Adipose tissue (tissue), 3 donors: ENCODE results near the gene BOLA2B. TPM values are rescaled to one million over a fixed set of nuclear protein-coding genes. Genes with fewer than 3 reads are reported as not detected.

Experiments used
- H3K27ac ChIP-seq: one replicate; pipeline ENCODE4 v1.5.1; 2013; ENCODE audit warnings: low read depth, low read length
- WGBS, 3 donors: extraction: QIAGEN DNeasy Blood & Tissue Kit; methylation state at CpG; one replicate each; pipeline ENCODE4 v1.1.7; 2013; 5-methylcytosine and 5-hydroxymethylcytosine counted together
- polyA plus RNA-seq, 3 donors: library from polyadenylated mRNA; stranded (reverse); fragments of 200-250 nt; gene quantifications; one replicate each; pipeline ENCODE4 v1.2.3, GENCODE V29; 2013
- donor health status: healthy with polysubstance abuse.
- donor health status: Bipolar disorder and iron deficiency.
- donor health status: healthy.

BOLA2B gene
- polyA plus RNA-seq, 3 donors, result 77.5 to 143 (median 136) TPM

DNA sequence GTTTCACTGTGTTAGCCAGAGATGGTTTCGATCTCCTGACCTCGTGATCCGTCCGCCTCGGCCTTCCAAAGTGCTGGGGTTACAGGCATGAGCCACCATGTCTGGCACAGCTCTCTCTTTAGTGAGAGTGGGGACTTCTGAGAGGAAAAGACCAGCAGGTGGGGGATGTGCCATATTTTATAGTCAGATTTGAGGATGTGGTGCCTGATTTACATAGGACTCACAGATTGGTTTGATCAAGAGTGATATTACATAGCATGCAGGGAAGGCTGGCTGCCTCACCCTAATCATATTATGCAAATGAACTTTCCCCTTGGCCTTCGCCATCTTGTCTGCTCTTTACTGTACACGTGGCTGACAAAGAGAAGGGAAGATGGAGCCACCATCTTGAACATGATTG, 42.4 kb downstream of the BOLA2B start:
- no peak overlapping the region for H3K27ac ChIP-seq
- WGBS, 3 donors, result 85 to 93% (median 92%) methylated on average over 7 of the region's 7 CpGs

DNA sequence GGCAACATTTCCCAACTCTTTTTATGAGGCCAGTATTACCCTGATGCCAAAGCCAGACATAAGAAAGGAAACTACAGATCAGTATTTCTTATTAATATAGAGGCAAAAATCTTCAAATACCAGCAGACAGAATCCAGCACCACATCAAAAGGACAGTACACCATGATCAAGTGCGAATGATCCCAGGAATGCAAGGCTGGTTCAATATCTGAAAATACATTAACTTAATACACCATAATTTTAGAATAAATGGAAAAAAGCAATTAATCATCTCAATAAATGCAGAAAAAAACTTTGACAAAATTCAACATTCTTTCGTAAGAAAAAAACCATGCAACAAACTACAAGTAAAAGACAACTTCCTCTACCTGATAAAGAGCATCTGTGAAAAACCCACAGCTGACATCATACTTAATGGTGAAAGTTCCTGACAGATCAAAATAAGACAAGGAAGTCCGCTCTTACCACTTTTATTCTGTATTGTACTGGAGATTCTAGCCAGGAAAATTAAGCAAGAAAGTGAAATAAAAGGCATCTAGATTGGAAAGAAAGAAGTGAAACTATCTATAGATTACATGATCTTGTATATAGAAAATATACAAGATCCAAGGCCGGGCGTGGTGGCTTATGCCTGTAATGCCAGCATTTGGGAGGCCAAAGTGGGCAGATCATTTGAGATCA, 44.1 kb downstream of the BOLA2B start:
- no peak overlapping the region for H3K27ac ChIP-seq
- WGBS, 3 donors, result 65 to 90% (median 74%) methylated on average over 5 of the region's 5 CpGs

DNA sequence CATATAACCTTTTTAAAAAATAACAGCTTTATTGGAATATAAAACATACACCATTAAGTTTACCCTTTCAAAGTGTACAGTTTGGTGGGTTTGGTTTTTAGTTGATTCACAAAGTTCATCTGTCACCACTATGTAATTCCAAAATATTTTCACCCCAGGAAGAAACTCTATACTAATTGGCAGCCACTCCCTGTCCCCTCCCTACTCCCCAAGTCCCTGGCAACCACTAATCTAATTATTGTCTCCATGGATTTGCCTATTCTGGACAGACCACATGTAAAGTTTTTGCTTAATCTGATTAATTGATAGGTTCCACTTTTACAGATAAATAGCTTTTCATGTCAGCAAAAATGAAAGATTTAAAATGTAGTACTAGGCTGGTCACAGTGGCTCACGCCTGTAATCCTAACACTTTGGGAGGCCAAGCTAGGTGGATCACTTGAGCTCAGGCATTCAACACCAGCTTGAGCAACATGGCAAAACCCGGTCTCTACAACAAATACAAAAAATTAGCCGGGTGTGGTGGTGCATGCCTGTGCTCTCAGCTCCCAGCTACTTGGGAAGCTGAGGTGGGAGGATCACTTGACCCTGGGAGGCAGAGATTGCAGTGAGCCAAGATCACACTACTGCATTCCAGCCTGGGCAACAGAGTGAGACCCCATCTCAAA, 45.5 kb downstream of the BOLA2B start:
- 87 to 90% (median 89%) methylated on average over 3 of the region's 3 CpGs for WGBS, 3 donors
- H3K27ac ChIP-seq, result no peak overlapping the region

DNA sequence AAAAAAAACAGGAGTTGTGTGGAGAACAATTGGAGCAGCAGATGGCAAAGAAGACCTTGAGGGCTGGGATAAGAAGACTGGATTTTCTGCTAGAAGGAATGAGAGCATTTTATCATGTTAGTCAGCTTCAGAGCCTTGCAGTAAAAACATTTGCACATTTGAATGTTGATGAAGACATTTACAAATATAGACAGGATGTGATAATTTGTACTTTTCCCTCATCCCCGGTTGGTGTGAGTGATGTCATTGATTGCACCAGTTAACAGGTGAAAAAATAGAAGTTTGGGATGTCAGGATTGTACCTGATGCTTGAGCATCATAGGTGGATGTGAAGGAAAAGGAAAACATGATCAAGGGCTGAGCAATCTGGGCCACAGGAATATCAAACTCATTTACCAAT, 47.8 kb downstream of the BOLA2B start:
- WGBS, 3 donors, result 40 to 52% (median 51%) methylated on average over 1 of the region's 1 CpG
- no peak overlapping the region for H3K27ac ChIP-seq

DNA sequence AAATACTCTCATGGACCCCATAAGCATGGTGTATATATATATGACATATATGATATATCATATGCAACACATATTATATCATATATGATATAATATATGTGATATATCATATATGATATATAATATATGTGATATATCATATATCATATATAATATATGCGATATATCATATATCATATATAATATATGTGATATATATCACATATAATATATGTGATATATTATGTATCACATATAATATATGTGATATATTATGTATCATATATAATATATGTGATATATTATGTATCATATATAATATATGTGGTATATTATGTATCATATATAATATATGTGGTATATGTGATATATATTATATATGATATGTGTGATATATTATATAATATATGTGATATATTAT, 48.5 kb downstream of the BOLA2B start:
- WGBS, 3 donors, result 47 to 94% (median 50%) methylated on average over 1 of the region's 1 CpG

DNA sequence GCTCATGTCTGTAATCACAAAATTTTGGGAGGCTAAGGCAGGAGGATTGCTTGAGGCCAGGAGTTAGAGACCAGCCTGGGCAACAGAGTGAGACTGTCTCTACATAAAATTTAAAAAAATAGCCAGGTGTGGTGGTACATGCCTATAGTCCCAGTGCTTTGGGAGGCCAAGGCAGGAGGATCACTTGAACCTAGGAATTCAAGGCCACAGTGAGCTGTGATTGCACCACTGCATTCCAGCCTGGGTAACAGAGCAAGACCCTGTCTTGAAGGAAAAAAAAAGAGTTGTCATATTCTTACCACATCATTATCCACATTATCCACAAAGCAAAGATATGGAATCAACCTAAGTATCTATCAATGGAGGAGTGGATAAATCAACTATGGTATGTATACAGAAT, 49.4 kb downstream of the BOLA2B start:
- no peak overlapping the region for H3K27ac ChIP-seq

More for the DNA sequence above, 48.5 kb downstream of the BOLA2B start:
- H3K27ac ChIP-seq, result no peak overlapping the region

DNA sequence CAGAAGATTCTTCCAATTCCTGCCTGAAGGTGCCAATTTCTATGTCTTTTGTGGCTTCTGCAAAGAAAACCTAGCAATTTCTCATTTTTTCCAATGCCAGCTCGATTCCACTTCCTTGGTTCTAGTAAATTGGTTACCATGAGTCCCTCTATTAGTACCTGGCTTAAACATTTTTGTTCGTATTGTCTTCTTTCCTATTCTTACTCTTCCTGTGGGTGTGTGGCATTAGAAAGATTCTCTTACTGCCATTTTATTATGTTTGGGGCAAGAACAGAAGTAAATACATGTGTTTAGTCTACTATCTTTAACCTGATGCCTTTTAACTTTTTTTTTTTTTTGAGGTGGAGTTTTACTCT, 50.1 kb downstream of the BOLA2B start:
- no peak overlapping the region for H3K27ac ChIP-seq
- 61 to 68% (median 68%) methylated on average over 2 of the region's 2 CpGs for whole genome bisulfite sequencing, 3 donors

Other genes with a start within 250 kb of the BOLA2B start
- gene TMEM219, start 231.6 kb downstream of the BOLA2B start, polyA plus RNA-seq, result 100 to 1,000 TPM in 2 of 3 donors, 10 to 100 TPM in 1; 91.4 to 182 (median 115) TPM
- gene TAOK2, start 219.8 kb downstream of the BOLA2B start, polyA plus RNA-seq, result 10 to 100 TPM; 15.2 to 47.6 (median 32.2) TPM
- gene HIRIP3, start 198.0 kb downstream of the BOLA2B start, polyA plus RNA-seq, result 10 to 100 TPM; 10.1 to 14.8 (median 14.2) TPM
- 10 to 100 TPM; 37.3 to 69.5 (median 50.1) TPM for gene INO80E, start 197.4 kb downstream of the BOLA2B start, polyA plus RNA-seq
- 1 to 10 TPM in 1 of 3 donors, under 1 TPM in 2; 0.25 to 1.9 (median 0.38) TPM for gene DOC2A, start 182.6 kb downstream of the BOLA2B start, polyA plus RNA-seq
- not detected for gene C16orf92, start 170.5 kb downstream of the BOLA2B start, polyA plus RNA-seq
- under 1 TPM in 1 of 3 donors, not detected in 2; 0.10 TPM for gene TLCD3B, start 162.4 kb downstream of the BOLA2B start, polyA plus RNA-seq
- 1,000 to 10,000 TPM in 1 of 3 donors, 100 to 1,000 TPM in 2; 551 to 1,251 (median 711) TPM for gene ALDOA, start 127.9 kb downstream of the BOLA2B start, polyA plus RNA-seq
- gene PPP4C, start 117.7 kb downstream of the BOLA2B start, polyA plus RNA-seq, result 10 to 100 TPM; 45.7 to 93.1 (median 79.4) TPM
- gene TBX6, start 101.7 kb downstream of the BOLA2B start, polyA plus RNA-seq, result 1 to 10 TPM in 1 of 3 donors, under 1 TPM in 2; 0.67 to 1.3 (median 0.73) TPM
- 100 to 1,000 TPM in 1 of 3 donors, 10 to 100 TPM in 2; 70.2 to 217 (median 86.0) TPM for gene YPEL3, start 97.5 kb downstream of the BOLA2B start, polyA plus RNA-seq
- 1 to 10 TPM; 1.2 to 5.6 (median 3.4) TPM for gene GDPD3, start 80.1 kb downstream of the BOLA2B start, polyA plus RNA-seq
- gene MAPK3, start 70.4 kb downstream of the BOLA2B start, polyA plus RNA-seq, result 100 to 1,000 TPM in 2 of 3 donors, 10 to 100 TPM in 1; 25.2 to 143 (median 108) TPM
- 10 to 100 TPM; 14.9 to 73.1 (median 72.4) TPM for gene CORO1A, start 10.1 kb downstream of the BOLA2B start, polyA plus RNA-seq
- 10 to 100 TPM; 33.5 to 60.0 (median 44.0) TPM for gene SLX1A, start 209 bp upstream of the BOLA2B start, polyA plus RNA-seq
- 10 to 100 TPM in 1 of 3 donors, 1 to 10 TPM in 2; 4.9 to 20.1 (median 5.0) TPM for gene SULT1A3, start 5.6 kb upstream of the BOLA2B start, polyA plus RNA-seq
- gene NPIPB13, start 54.8 kb upstream of the BOLA2B start, polyA plus RNA-seq, result 1 to 10 TPM; 2.7 to 5.5 (median 3.0) TPM
- gene CD2BP2, start 161.6 kb upstream of the BOLA2B start, polyA plus RNA-seq, result 10 to 100 TPM; 27.0 to 41.5 (median 37.5) TPM
- gene TBC1D10B, start 176.8 kb upstream of the BOLA2B start, polyA plus RNA-seq, result 10 to 100 TPM; 12.4 to 28.2 (median 27.6) TPM
- 1 to 10 TPM in 1 of 3 donors, under 1 TPM in 1, not detected in 1; 0.98 to 1.3 TPM for gene MYL11, start 181.1 kb upstream of the BOLA2B start, polyA plus RNA-seq
- 1 to 10 TPM; 1.8 to 3.9 (median 3.6) TPM for gene SEPTIN1, start 188.9 kb upstream of the BOLA2B start, polyA plus RNA-seq
- 1 to 10 TPM; 2.4 to 3.9 (median 3.2) TPM for gene ZNF48, start 201.8 kb upstream of the BOLA2B start, polyA plus RNA-seq
- gene ZNF771, start 213.9 kb upstream of the BOLA2B start, polyA plus RNA-seq, result 1 to 10 TPM; 4.2 to 6.4 (median 4.9) TPM
- gene DCTPP1, start 236.4 kb upstream of the BOLA2B start, polyA plus RNA-seq, result 10 to 100 TPM; 27.5 to 29.8 (median 29.2) TPM